Measurements from ENCODE around the gene RAB44. TPM values are rescaled to one million over a fixed set of nuclear protein-coding genes. Genes with fewer than 3 reads are reported as not detected.

Gene RAB44
- total RNA-seq, 1 experiment from 2014 or later, result not detected

GRCh38 chr6:36666826-36667591 lies 30.6 kb upstream of the RAB44 start:
- H3K4me1 Mint-ChIP-seq, result peaks cover 50 to 52% of the 10 kb centered on the region in 2 experiments
- no CpG with 5 or more reads among the region's 9 CpGs for whole genome bisulfite sequencing (ENCODE audit: extremely low coverage, insufficient read length, low lambda C conversion rate)
- peak; percentile 82 for DNase-seq

More at GRCh38 chr6:36666826-36667591, 30.6 kb upstream of the RAB44 start:
- H3K36me3 Mint-ChIP-seq (ENCODE audit: insufficient read depth in 1 of 3, low read depth in 3 of 3), result no peaks in the 10 kb centered on the region
- Histone ChIP-seq H3K27ac (ENCODE audit: insufficient read length, low read depth, low read length) (peak overlapping the region; percentile 24), H3K14ac (ENCODE audit: insufficient read depth, low read length) (peak overlapping the region; percentile 44; the same call in 1 of the 2 replicates), H2BK5ac (ENCODE audit: insufficient read length, low read length) (no peak overlapping the region), H2BK20ac (ENCODE audit: low read depth, low read length, poor library complexity, severe bottlenecking) (no peak overlapping the region), H2BK12ac (ENCODE audit: insufficient read length, low read depth, low read length) (no peak overlapping the region), H2BK120ac (ENCODE audit: low read depth, low read length, poor library complexity, severe bottlenecking) (peak overlapping the region; percentile 70), H3K4me1 (ENCODE audit: insufficient read depth, low read length) (peaks cover 7% of the 10 kb centered on the region; the same call in 1 of the 2 replicates), H2AFZ (ENCODE audit: low read length) (no peak overlapping the region), H4K5ac (ENCODE audit: insufficient read length, low read depth, low read length) (no peak overlapping the region), H3K79me2 (ENCODE audit: insufficient read depth, low read length) (no peaks in the 10 kb centered on the region), H2AK5ac (ENCODE audit: insufficient read length, low read length) (no peak overlapping the region), H3K27me3 (ENCODE audit: insufficient read depth, low read length) (no peaks in the 10 kb centered on the region), H3K18ac (ENCODE audit: insufficient read length, low read depth, low read length) (no peak overlapping the region), H3K79me1 (ENCODE audit: insufficient read depth, low read depth, low read length, poor library complexity, severe bottlenecking) (no peaks in the 10 kb centered on the region), H4K20me1 (ENCODE audit: control insufficient read depth, insufficient read depth, insufficient read length) (no peaks in the 10 kb centered on the region), H3K56ac (ENCODE audit: insufficient read length, low read depth, low read length) (no peak overlapping the region), H3K9ac (ENCODE audit: extremely low read depth, insufficient read length, low read length) (no peak overlapping the region), H3K4ac (ENCODE audit: low read depth, low read length) (no peak overlapping the region), H3K23ac (ENCODE audit: insufficient read length, low read depth, low read length) (no peak overlapping the region), H3K23me2 (ENCODE audit: insufficient read length, low read depth, low read length, poor library complexity, severe bottlenecking) (no peaks in the 10 kb centered on the region), H2BK15ac (ENCODE audit: low read depth, low read length) (no peak overlapping the region), H3T11ph (ENCODE audit: low read length) (peak overlapping the region; percentile 71), H4K91ac (ENCODE audit: insufficient read length, low read depth, low read length) (no peak overlapping the region), H3K4me2 (ENCODE audit: insufficient read depth, insufficient read length, low read length) (peak overlapping the region; percentile 23), H3K9me3 (ENCODE audit: control insufficient read depth, low read depth, low read length) (no peaks in the 10 kb centered on the region), H4K8ac (replicated peaks; ENCODE audit: insufficient read length, low read depth, low read length) (no peak overlapping the region)
- H3K4me3 Mint-ChIP-seq, result peak overlapping the region; percentile 27 to 66
- no peaks in the 10 kb centered on the region; the same call in 1 of the 2 replicates for H3K27me3 Mint-ChIP-seq (ENCODE audit: low read depth)
- TF ChIP-seq, protein P1, sequence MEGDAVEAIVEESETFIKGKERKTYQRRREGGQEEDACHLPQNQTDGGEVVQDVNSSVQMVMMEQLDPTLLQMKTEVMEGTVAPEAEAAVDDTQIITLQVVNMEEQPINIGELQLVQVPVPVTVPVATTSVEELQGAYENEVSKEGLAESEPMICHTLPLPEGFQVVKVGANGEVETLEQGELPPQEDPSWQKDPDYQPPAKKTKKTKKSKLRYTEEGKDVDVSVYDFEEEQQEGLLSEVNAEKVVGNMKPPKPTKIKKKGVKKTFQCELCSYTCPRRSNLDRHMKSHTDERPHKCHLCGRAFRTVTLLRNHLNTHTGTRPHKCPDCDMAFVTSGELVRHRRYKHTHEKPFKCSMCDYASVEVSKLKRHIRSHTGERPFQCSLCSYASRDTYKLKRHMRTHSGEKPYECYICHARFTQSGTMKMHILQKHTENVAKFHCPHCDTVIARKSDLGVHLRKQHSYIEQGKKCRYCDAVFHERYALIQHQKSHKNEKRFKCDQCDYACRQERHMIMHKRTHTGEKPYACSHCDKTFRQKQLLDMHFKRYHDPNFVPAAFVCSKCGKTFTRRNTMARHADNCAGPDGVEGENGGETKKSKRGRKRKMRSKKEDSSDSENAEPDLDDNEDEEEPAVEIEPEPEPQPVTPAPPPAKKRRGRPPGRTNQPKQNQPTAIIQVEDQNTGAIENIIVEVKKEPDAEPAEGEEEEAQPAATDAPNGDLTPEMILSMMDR (conservative IDR thresholded peaks at IDR 0.05), result no peak
- no peaks in the 10 kb centered on the region for H3K9me3 Mint-ChIP-seq
- peak overlapping the region; percentile 42 to 98 (median 91) for H3K27ac Mint-ChIP-seq
